GM18507 (cell line): Measurements from ENCODE around the gene SNTB2.
"Not testable (repeated sequence)": the region's sequence is repeated elsewhere in the genome, so short reads cannot be mapped to it uniquely, and the experiment has no call there.

ENCODE experiments used
- DNase-seq: peaks from one replicate; pipeline ENCODE4 v3.0.0; 2011; ENCODE audit warnings: low read depth; ENCODE audit not compliant: insufficient read length; ENCODE audit errors: extremely low spot score
- FAIRE-seq: peaks from 2 replicates; lab custom pipeline; 2011; peaks lifted over from hg19 to GRCh38; lab: Jason Lieb, UNC

The SNTB2 gene

GRCh38 chr16:69186642-69187445 is at the start of gene SNTB2:
TSS of gene SNTB2 (plus strand) at chr16:69187164. CDS start at chr16:69187167, 3 bp downstream.
- DNase-seq (peak; percentile 85), FAIRE-seq (peak; percentile 96)

GRCh38 chr16:69138608-69139007 is 48.4 kb upstream of the SNTB2 start:
- FAIRE-seq = no peak
- no peak for DNase-seq

- not testable (repeated sequence) for FAIRE-seq, DNase-seq
These were observed 47.5 kb upstream of the SNTB2 start for GRCh38 chr16:69139464-69139863.

GRCh38 chr16:69141014-69141413 is 46.0 kb upstream of the SNTB2 start:
- no peak for FAIRE-seq
- DNase-seq = no peak

- FAIRE-seq (no peak), DNase-seq (no peak)
These were observed 45.0 kb upstream of the SNTB2 start for GRCh38 chr16:69141936-69142335.

- FAIRE-seq (no peak), DNase-seq (no peak)
These were observed 43.8 kb upstream of the SNTB2 start for GRCh38 chr16:69143116-69143515.

- DNase-seq (no peak), FAIRE-seq (no peak)
These were observed 41.3 kb upstream of the SNTB2 start for GRCh38 chr16:69145658-69146057.

- not testable (repeated sequence) for DNase-seq, FAIRE-seq
These were observed 37.3 kb upstream of the SNTB2 start for GRCh38 chr16:69149621-69150020.

GRCh38 chr16:69150146-69150865 is 36.7 kb upstream of the SNTB2 start:
- peak; percentile 25 for DNase-seq
- FAIRE-seq = peak; percentile 39

- DNase-seq (no peak), FAIRE-seq (no peak)
These were observed 29.8 kb upstream of the SNTB2 start for GRCh38 chr16:69157196-69157595.

- DNase-seq = no peak
- FAIRE-seq = no peak
These were observed 26.8 kb upstream of the SNTB2 start for GRCh38 chr16:69160192-69160591.

- no peak for DNase-seq
- FAIRE-seq = no peak
These were observed 21.4 kb upstream of the SNTB2 start for GRCh38 chr16:69165584-69165983.

- no peak for DNase-seq
- FAIRE-seq = no peak
These were observed 20.6 kb upstream of the SNTB2 start for GRCh38 chr16:69166221-69166833.

GRCh38 chr16:69166946-69167930 is 19.7 kb upstream of the SNTB2 start:
- no peak for FAIRE-seq
- DNase-seq = no peak

GRCh38 chr16:69169051-69169450 is 17.9 kb upstream of the SNTB2 start:
- FAIRE-seq = no peak
- no peak for DNase-seq

GRCh38 chr16:69169607-69170352 is 17.2 kb upstream of the SNTB2 start:
- FAIRE-seq = no peak
- no peak for DNase-seq

- FAIRE-seq (no peak), DNase-seq (no peak)
These were observed 15.5 kb upstream of the SNTB2 start for GRCh38 chr16:69171325-69172084.
